ENCODE data around the gene DPP6.

Gene DPP6

DNA sequence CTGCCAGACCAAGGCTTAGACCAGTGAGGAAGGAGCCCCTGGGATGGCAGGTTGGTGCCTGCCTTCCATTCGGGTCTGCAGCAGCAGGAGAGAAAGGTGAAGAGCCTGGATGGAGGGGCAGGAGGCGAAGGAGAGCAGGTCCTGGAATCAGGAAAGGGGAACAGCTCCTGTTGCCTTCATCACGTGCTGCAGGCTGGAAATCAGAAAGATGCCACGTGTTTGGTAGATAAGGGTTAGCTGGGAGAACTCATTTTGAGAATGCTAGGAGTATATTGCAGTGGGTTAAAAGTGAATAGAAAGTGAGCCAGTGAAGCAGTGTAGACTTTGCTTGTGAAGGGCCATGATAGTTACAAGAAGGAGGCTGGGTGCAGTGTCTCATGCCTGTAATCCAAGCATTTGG lies 579.0 kb downstream of the DPP6 start:
- TF ChIP-seq, protein P1, sequence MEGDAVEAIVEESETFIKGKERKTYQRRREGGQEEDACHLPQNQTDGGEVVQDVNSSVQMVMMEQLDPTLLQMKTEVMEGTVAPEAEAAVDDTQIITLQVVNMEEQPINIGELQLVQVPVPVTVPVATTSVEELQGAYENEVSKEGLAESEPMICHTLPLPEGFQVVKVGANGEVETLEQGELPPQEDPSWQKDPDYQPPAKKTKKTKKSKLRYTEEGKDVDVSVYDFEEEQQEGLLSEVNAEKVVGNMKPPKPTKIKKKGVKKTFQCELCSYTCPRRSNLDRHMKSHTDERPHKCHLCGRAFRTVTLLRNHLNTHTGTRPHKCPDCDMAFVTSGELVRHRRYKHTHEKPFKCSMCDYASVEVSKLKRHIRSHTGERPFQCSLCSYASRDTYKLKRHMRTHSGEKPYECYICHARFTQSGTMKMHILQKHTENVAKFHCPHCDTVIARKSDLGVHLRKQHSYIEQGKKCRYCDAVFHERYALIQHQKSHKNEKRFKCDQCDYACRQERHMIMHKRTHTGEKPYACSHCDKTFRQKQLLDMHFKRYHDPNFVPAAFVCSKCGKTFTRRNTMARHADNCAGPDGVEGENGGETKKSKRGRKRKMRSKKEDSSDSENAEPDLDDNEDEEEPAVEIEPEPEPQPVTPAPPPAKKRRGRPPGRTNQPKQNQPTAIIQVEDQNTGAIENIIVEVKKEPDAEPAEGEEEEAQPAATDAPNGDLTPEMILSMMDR (conservative IDR thresholded peaks at IDR 0.05; ENCODE audit: low read depth, low read length): no peak

DNA sequence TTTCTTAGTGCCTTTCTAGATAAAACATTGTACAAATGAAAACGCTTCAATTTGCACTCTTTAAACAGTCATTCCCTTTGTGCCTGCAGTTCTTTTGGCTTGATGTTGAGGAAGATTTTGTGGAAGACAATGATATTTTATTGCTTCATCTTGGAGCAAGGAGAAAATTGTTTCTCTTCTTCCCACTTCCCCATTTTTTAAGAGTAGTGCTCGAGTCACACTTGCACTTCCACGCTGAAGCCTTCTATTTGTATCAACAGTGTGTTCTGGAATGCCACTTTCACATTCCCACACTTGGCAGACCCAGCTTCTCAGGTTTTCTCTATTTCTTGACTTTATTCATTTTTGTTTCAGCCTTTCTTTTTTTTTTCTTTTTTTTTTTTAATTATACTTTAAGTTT lies 581.4 kb downstream of the DPP6 start:
- H3K9ac ChIP-seq: no peak overlapping the region
- H3K27me3 ChIP-seq (ENCODE audit: insufficient read depth, low read depth): no peaks in the 10 kb centered on the region

More for the DNA sequence above, 579.0 kb downstream of the DPP6 start:
- Histone ChIP-seq H3K36me3 (ENCODE audit: insufficient read depth) (no peaks in the 10 kb centered on the region), H3K4me2 (no peak overlapping the region), H3K4me3 (IDR thresholded peaks at IDR 0.05; ENCODE audit: insufficient read depth, low read depth, low read length) (no peak overlapping the region), H3K4me1 (ENCODE audit: low read depth, poor library complexity, severe bottlenecking) (no peaks in the 10 kb centered on the region), H3K27ac (no peak overlapping the region), H4K20me1 (ENCODE audit: insufficient read depth) (no peaks in the 10 kb centered on the region), H2AFZ (ENCODE audit: low read depth) (no peak overlapping the region), H3K9ac (no peak overlapping the region), H3K27me3 (ENCODE audit: insufficient read depth, low read depth) (no peaks in the 10 kb centered on the region), H3K79me2 (ENCODE audit: insufficient read depth, low read depth) (no peaks in the 10 kb centered on the region)

DNA sequence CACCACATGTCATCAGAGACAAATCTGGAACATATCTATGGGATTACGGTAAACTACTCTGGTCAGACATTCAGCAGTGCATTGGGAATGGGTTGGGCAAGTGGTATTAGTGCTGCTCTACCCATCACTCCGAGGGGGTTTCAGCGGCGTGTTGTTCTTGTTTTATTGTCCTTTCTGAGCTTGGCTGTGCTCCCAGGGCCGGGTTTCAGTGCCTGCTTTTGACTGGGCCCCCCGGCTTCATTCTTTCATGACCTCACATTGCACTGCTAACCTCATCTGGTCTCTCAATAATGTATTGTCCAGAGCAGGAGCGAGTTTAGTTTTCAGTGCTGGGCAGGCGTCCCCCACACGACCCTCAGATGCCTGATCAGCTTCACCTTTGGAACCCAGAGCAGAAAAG lies 586.1 kb downstream of the DPP6 start:
- Histone ChIP-seq H3K27me3 (ENCODE audit: insufficient read depth, low read depth) (no peaks in the 10 kb centered on the region), H3K4me3 (IDR thresholded peaks at IDR 0.05; ENCODE audit: insufficient read depth, low read depth, low read length) (no peak overlapping the region), H3K9ac (no peak overlapping the region), H4K20me1 (ENCODE audit: insufficient read depth) (no peaks in the 10 kb centered on the region), H3K79me2 (ENCODE audit: insufficient read depth, low read depth) (no peaks in the 10 kb centered on the region), H2AFZ (ENCODE audit: low read depth) (no peak overlapping the region), H3K4me2 (no peak overlapping the region), H3K27ac (no peak overlapping the region), H3K36me3 (ENCODE audit: insufficient read depth) (no peaks in the 10 kb centered on the region), H3K4me1 (ENCODE audit: low read depth, poor library complexity, severe bottlenecking) (no peaks in the 10 kb centered on the region)
- TF ChIP-seq, protein P1 (conservative IDR thresholded peaks at IDR 0.05; ENCODE audit: low read depth, low read length): no peak

More for the DNA sequence above, 581.4 kb downstream of the DPP6 start:
- H4K20me1 ChIP-seq (ENCODE audit: insufficient read depth): no peaks in the 10 kb centered on the region
- H2AFZ ChIP-seq (ENCODE audit: low read depth): no peak overlapping the region
- H3K27ac ChIP-seq: no peak overlapping the region
- no peaks in the 10 kb centered on the region for H3K79me2 ChIP-seq (ENCODE audit: insufficient read depth, low read depth)
- H3K4me1 ChIP-seq (ENCODE audit: low read depth, poor library complexity, severe bottlenecking): no peaks in the 10 kb centered on the region
- no peaks in the 10 kb centered on the region for H3K36me3 ChIP-seq (ENCODE audit: insufficient read depth)
- no peak overlapping the region for H3K4me3 ChIP-seq (IDR thresholded peaks at IDR 0.05; ENCODE audit: insufficient read depth, low read depth, low read length)
- H3K4me2 ChIP-seq: no peak overlapping the region
- TF ChIP-seq, protein P1 (conservative IDR thresholded peaks at IDR 0.05; ENCODE audit: low read depth, low read length): no peak

DNA sequence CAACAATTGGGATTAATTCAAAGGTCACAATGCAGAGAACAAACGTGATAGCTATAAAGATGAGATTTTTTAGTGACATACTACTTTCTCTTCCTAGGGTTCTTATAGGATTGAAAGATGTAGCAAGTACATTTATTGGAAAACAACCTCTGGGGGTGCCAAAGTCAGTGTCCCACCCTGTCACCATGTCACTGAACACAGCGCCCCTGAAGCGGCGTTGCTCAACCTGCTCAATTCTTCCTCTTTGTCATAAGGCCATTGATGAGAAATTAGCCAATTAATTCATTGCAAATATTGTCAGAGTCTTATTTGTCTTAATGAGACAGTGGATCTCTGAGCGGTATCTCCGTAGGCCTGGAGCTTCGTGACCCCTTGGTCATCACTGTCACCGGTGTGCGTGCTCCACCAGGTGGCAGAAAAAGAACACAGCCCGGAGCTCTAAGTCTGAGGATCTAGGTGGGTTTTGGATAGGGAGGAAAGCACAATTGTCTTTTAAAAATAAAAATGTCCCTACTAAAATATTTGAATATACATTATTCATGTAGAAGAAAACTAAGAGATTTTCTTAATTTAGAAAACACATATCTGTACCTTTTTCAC lies 588.2 kb downstream of the DPP6 start:
- Histone ChIP-seq H3K79me2 (ENCODE audit: insufficient read depth, low read depth) (no peaks in the 10 kb centered on the region), H3K27me3 (ENCODE audit: insufficient read depth, low read depth) (no peaks in the 10 kb centered on the region), H3K36me3 (ENCODE audit: insufficient read depth) (no peaks in the 10 kb centered on the region), H4K20me1 (ENCODE audit: insufficient read depth) (no peaks in the 10 kb centered on the region), H3K4me2 (no peak overlapping the region), H3K27ac (no peak overlapping the region), H3K4me3 (IDR thresholded peaks at IDR 0.05; ENCODE audit: insufficient read depth, low read depth, low read length) (no peak overlapping the region), H2AFZ (ENCODE audit: low read depth) (no peak overlapping the region), H3K9ac (no peak overlapping the region), H3K4me1 (ENCODE audit: low read depth, poor library complexity, severe bottlenecking) (no peaks in the 10 kb centered on the region)
- TF ChIP-seq, protein P1 (conservative IDR thresholded peaks at IDR 0.05; ENCODE audit: low read depth, low read length): no peak
